ENCODE measurements around the gene PDK1.

The PDK1 gene

GRCh38 chr2:172635548-172635947 is 79.7 kb downstream of the PDK1 start:
- H3K36me3 ChIP-seq (ENCODE audit: control insufficient read depth, insufficient read depth, low read length): no peaks in the 10 kb centered on the region
- no peak for DNase-seq (ENCODE audit: extremely low read depth, insufficient read length)
- H3K4me3 ChIP-seq (replicated peaks; ENCODE audit: low read depth, low read length): no peak overlapping the region
- no peaks in the 10 kb centered on the region for H3K27me3 ChIP-seq (replicated peaks; ENCODE audit: control insufficient read depth, insufficient read depth, low read length)
- TF ChIP-seq, protein P1, sequence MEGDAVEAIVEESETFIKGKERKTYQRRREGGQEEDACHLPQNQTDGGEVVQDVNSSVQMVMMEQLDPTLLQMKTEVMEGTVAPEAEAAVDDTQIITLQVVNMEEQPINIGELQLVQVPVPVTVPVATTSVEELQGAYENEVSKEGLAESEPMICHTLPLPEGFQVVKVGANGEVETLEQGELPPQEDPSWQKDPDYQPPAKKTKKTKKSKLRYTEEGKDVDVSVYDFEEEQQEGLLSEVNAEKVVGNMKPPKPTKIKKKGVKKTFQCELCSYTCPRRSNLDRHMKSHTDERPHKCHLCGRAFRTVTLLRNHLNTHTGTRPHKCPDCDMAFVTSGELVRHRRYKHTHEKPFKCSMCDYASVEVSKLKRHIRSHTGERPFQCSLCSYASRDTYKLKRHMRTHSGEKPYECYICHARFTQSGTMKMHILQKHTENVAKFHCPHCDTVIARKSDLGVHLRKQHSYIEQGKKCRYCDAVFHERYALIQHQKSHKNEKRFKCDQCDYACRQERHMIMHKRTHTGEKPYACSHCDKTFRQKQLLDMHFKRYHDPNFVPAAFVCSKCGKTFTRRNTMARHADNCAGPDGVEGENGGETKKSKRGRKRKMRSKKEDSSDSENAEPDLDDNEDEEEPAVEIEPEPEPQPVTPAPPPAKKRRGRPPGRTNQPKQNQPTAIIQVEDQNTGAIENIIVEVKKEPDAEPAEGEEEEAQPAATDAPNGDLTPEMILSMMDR (IDR thresholded peaks at IDR 0.05; ENCODE audit: insufficient read depth, low read length, poor library complexity, severe bottlenecking): no peak

- TF ChIP-seq, protein P1 (IDR thresholded peaks at IDR 0.05; ENCODE audit: insufficient read depth, low read length, poor library complexity, severe bottlenecking): no peak
- H3K27me3 ChIP-seq (replicated peaks; ENCODE audit: control insufficient read depth, insufficient read depth, low read length): no peaks in the 10 kb centered on the region
- DNase-seq (ENCODE audit: extremely low read depth, insufficient read length): no peak
- H3K4me3 ChIP-seq (replicated peaks; ENCODE audit: low read depth, low read length): no peak overlapping the region
- H3K36me3 ChIP-seq (ENCODE audit: control insufficient read depth, insufficient read depth, low read length): no peaks in the 10 kb centered on the region
Measured at GRCh38 chr2:172639256-172639655, 83.4 kb downstream of the PDK1 start.

DNA sequence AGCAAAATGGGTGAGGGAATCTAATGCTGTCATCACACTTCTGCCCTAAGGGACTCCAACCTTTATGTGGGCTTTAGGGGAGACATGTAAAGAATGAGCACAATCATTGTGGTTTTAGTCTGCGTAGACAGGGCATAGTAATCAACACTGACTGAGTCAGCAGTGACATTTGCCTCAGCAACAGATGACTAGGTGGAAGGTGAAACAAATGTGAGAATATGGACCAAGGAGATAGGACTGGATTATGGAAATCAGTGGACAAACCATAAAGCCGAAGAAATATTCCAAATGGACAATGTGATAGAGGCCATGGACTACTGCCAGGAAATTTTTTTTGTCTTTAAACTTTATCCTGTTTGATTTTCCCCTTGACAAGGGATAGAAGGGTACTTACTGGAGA is 83.9 kb downstream of the PDK1 start:
- no peak overlapping the region for H3K4me3 ChIP-seq (replicated peaks; ENCODE audit: low read depth, low read length)
- DNase-seq (ENCODE audit: extremely low read depth, insufficient read length): no peak
- H3K36me3 ChIP-seq (ENCODE audit: control insufficient read depth, insufficient read depth, low read length): no peaks in the 10 kb centered on the region
- TF ChIP-seq, protein P1 (IDR thresholded peaks at IDR 0.05; ENCODE audit: insufficient read depth, low read length, poor library complexity, severe bottlenecking): no peak
- no peaks in the 10 kb centered on the region for H3K27me3 ChIP-seq (replicated peaks; ENCODE audit: control insufficient read depth, insufficient read depth, low read length)

DNA sequence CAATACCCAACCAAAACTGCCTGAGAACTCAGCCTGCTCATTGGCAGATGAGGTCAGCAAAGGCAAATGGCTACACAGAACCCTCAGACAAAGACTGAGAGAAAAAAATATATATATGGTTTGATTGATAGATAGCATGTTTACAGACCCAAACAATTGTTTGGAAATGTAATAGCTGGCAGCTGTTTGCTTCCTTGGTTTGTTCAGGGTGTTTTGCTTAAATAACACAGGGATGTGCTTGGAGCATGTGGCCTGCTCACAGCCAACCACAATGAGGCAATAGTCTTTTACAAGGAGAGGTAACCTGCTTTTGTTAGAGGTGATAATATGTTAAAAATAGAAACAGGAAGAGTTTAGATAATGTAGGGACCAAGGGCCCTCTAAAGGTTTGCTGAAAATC is 84.5 kb downstream of the PDK1 start:
- TF ChIP-seq, protein P1 (IDR thresholded peaks at IDR 0.05; ENCODE audit: insufficient read depth, low read length, poor library complexity, severe bottlenecking): no peak
- no peaks in the 10 kb centered on the region for H3K27me3 ChIP-seq (replicated peaks; ENCODE audit: control insufficient read depth, insufficient read depth, low read length)
- no peaks in the 10 kb centered on the region for H3K36me3 ChIP-seq (ENCODE audit: control insufficient read depth, insufficient read depth, low read length)
- no peak for DNase-seq (ENCODE audit: extremely low read depth, insufficient read length)
- no peak overlapping the region for H3K4me3 ChIP-seq (replicated peaks; ENCODE audit: low read depth, low read length)

- Histone ChIP-seq H3K36me3 (ENCODE audit: control insufficient read depth, insufficient read depth, low read length) (no peaks in the 10 kb centered on the region), H3K4me3 (replicated peaks; ENCODE audit: low read depth, low read length) (no peak overlapping the region), H3K27me3 (replicated peaks; ENCODE audit: control insufficient read depth, insufficient read depth, low read length) (no peaks in the 10 kb centered on the region)
- TF ChIP-seq, protein P1 (IDR thresholded peaks at IDR 0.05; ENCODE audit: insufficient read depth, low read length, poor library complexity, severe bottlenecking): no peak
- DNase-seq (ENCODE audit: extremely low read depth, insufficient read length): no peak
Measured at GRCh38 chr2:172642301-172643020, 86.6 kb downstream of the PDK1 start.

GRCh38 chr2:172643142-172643541 is 87.3 kb downstream of the PDK1 start:
- TF ChIP-seq, protein P1 (IDR thresholded peaks at IDR 0.05; ENCODE audit: insufficient read depth, low read length, poor library complexity, severe bottlenecking): no peak
- H3K4me3 ChIP-seq (replicated peaks; ENCODE audit: low read depth, low read length): no peak overlapping the region
- no peaks in the 10 kb centered on the region for H3K27me3 ChIP-seq (replicated peaks; ENCODE audit: control insufficient read depth, insufficient read depth, low read length)
- no peak for DNase-seq (ENCODE audit: extremely low read depth, insufficient read length)
- H3K36me3 ChIP-seq (ENCODE audit: control insufficient read depth, insufficient read depth, low read length): no peaks in the 10 kb centered on the region

Measured in GM06990 (cell line).